B cell (primary cell): ENCODE results near the gene AOPEP. TPM values are rescaled to one million over a fixed set of nuclear protein-coding genes. Genes with fewer than 3 reads are reported as not detected.

ENCODE experiments used
- ATAC-seq: fragments of 200-7000 bp; cut with Tn5 transposase; one replicate; pipeline ENCODE4 v1.10.0; 2021; ENCODE audit warnings: low read depth, mild to moderate bottlenecking, moderate number of reproducible peaks, moderate library complexity
- CTCF ChIA-PET: fragments of 350-600 bp; sonication (Branson Sonifier 250); formaldehyde crosslinking; loops from one replicate; lab custom pipeline; 2021; ENCODE audit warnings: antibody characterized with exemption, inconsistent platforms; lab: Charles Lee
- POLR2A ChIA-PET: fragments of 350-600 bp; sonication (Branson Sonifier 250); formaldehyde crosslinking; loops from one replicate; lab custom pipeline; 2021; ENCODE audit warnings: antibody characterized with exemption; lab: Charles Lee
- DNase-seq: peaks from one replicate; pipeline ENCODE4 v3.0.0; 2013
- H2AFZ ChIP-seq: 2 replicates; pipeline ENCODE4 v1.6.1; 2012; ENCODE audit warnings: mild to moderate bottlenecking, low read depth, low read length; ENCODE audit not compliant: insufficient read depth, poor library complexity, severe bottlenecking
- H3K27ac ChIP-seq, 2 donors: 1 replicate in 1 of 2; 2 replicates in 1 of 2; pipeline ENCODE4 v1.5.1; 2012 to 2013; ENCODE audit warnings: low read length in 2 of 2, mild to moderate bottlenecking in 2 of 2, moderate library complexity in 1 of 2
- H3K27me3 ChIP-seq, 4 experiments: fragments of 200-600 bp in 1 of 4; sonication (generic) in 1 of 4; replicated peaks in 1 of 4; 1 replicate in 2 of 4; 2 replicates in 2 of 4; pipeline versions ENCODE4 v1.6.1 to v1.7.0; 2013 to 2016; ENCODE audit warnings: low read length in 3 of 4, mild to moderate bottlenecking in 2 of 4, mixed read lengths in 1 of 4, moderate library complexity in 1 of 4; ENCODE audit not compliant: insufficient read depth in 4 of 4, control insufficient read depth in 3 of 4; ENCODE audit errors: control extremely low read depth in 1 of 4
- H3K36me3 ChIP-seq, 2 experiments: replicated peaks in 1 of 2; 1 replicate in 1 of 2; 2 replicates in 1 of 2; pipeline versions ENCODE4 v1.6.1 to v1.7.1; 2013; ENCODE audit warnings: low read length in 1 of 2; ENCODE audit not compliant: insufficient read depth in 2 of 2, control insufficient read depth in 1 of 2; ENCODE audit errors: control extremely low read depth in 1 of 2, extremely low read depth in 1 of 2
- H3K4me1 ChIP-seq, 2 donors: fragments of 200-600 bp in 1 of 2; sonication (generic) in 1 of 2; 1 replicate in 1 of 2; 2 replicates in 1 of 2; pipeline versions ENCODE4 v1.5.1 to v1.6.1; 2013 to 2017; ENCODE audit warnings: low read length in 2 of 2; ENCODE audit not compliant: control insufficient read depth in 2 of 2, insufficient read depth in 2 of 2
- H3K4me2 ChIP-seq: replicated peaks from 2 replicates; pipeline ENCODE3; 2012; ENCODE audit warnings: mild to moderate bottlenecking, low read depth, low read length; ENCODE audit not compliant: poor library complexity, severe bottlenecking
- H3K4me3 ChIP-seq, 5 experiments: fragments of 200-600 bp in 1 of 5; sonication (generic) in 1 of 5; 1 replicate in 3 of 5; 2 replicates in 2 of 5; pipeline versions ENCODE4 v1.5.1 to v1.7.0; 2011 to 2016; ENCODE audit warnings: low read length in 4 of 5, mild to moderate bottlenecking in 4 of 5, low read depth in 2 of 5, control low read depth in 1 of 5, moderate library complexity in 1 of 5; ENCODE audit not compliant: insufficient read depth in 1 of 5; ENCODE audit errors: control extremely low read depth in 1 of 5, extremely low read depth in 1 of 5
- H3K79me2 ChIP-seq: fragments of 200-600 bp; sonication (generic); one replicate; pipeline ENCODE4 v1.6.0; 2016; ENCODE audit warnings: low read length; ENCODE audit not compliant: control insufficient read depth, insufficient read depth
- H3K9ac ChIP-seq: fragments of 200-600 bp; sonication (generic); 2 replicates; pipeline ENCODE4 v1.6.1; 2017; ENCODE audit warnings: mild to moderate bottlenecking, low read length, moderate library complexity
- H3K9me3 ChIP-seq, 3 donors: one replicate each; pipeline versions ENCODE4 v1.6.1 to v1.7.1; 2013; ENCODE audit warnings: low read length in 2 of 3; ENCODE audit not compliant: control insufficient read depth in 2 of 3, insufficient read depth in 1 of 3; ENCODE audit errors: control extremely low read depth in 1 of 3
- H4K20me1 ChIP-seq: 2 replicates; pipeline ENCODE4 v1.6.0; 2012; ENCODE audit warnings: mild to moderate bottlenecking, low read length; ENCODE audit not compliant: insufficient read depth, control insufficient read depth, poor library complexity, severe bottlenecking
- H3K27ac Mint-ChIP-seq: one replicate; pipeline ENCODE4 v1.8.0; 2021; ENCODE audit warnings: mixed read lengths
- H3K27me3 Mint-ChIP-seq: one replicate; pipeline ENCODE4 v1.8.0; 2021; ENCODE audit warnings: mixed read lengths
- H3K4me1 Mint-ChIP-seq: one replicate; pipeline ENCODE4 v1.8.0; 2021; ENCODE audit warnings: mixed read lengths
- H3K4me3 Mint-ChIP-seq: one replicate; pipeline ENCODE4 v1.8.0; 2021; ENCODE audit warnings: mixed read lengths
- H3K9me3 Mint-ChIP-seq: one replicate; pipeline ENCODE4 v1.8.0; 2022; ENCODE audit warnings: mixed read lengths; ENCODE audit not compliant: insufficient read depth
- CTCF ChIP-seq: fragments of 200-600 bp; IDR thresholded peaks from one replicate; pipeline ENCODE4 v1.8.0; 2022; ENCODE audit warnings: antibody characterized with exemption, mild to moderate bottlenecking
- EZH2 ChIP-seq: IDR thresholded peaks from 2 replicates; pipeline ENCODE4 v1.6.1; 2012; ENCODE audit warnings: borderline replicate concordance, low read depth, mild to moderate bottlenecking, moderate library complexity, low read length; ENCODE audit not compliant: insufficient read depth, poor library complexity, severe bottlenecking
- WGBS: methylation state at CpG from one replicate; pipeline ENCODE4 v1.1.5; 2013; ENCODE audit warnings: missing lambda C conversion rate; ENCODE audit not compliant: insufficient coverage; 5-methylcytosine and 5-hydroxymethylcytosine counted together
- intact Hi-C: fragments of 100-400 bp; cut with micrococcal nuclease; formaldehyde crosslinking; loops from one replicate; pipeline ENCODE4 v1.10.0; 2022
- polyA plus RNA-seq: library from polyadenylated mRNA; depleted of rRNA; stranded (reverse); fragments of >200 nt; gene quantifications from 2 replicates; pipeline ENCODE4 v1.2.3, GENCODE V29; 2012
- total RNA-seq, 2 donors: library from RNA; stranded (reverse); fragments of 120-200 nt in 1 of 2; gene quantifications; 1 replicate in 1 of 2; 2 replicates in 1 of 2; pipeline versions ENCODE4 v1.2.3 to v1.2.4, GENCODE V29; 2013 to 2022

Gene AOPEP
- total and polyA plus RNA-seq, 2 donors (not counting 1 experiment from before 2014, with no cell fraction given) = 5.1 to 35.8 TPM

DNA sequence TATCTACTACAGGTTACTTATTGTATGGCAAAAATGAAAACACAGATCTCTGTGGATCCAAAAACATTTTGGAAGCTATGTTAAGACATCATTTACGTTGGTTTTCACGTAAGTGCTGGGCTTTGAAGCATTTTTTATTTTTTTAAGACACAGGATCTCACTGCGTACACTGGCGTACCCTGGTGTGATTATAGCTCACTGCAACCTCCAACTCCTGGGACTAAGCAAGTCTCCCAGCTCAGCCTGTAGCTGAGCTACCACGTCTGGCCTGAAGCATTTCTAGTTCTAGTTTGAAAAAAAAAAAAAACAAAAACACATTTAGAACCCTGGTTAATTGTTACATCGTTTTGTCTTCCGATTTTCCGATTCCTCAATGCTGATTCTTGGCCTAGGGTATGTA, 131.3 kb downstream of the AOPEP start:
- POLR2A ChIA-PET = no interaction called here
- TF ChIP-seq EZH2 (no peak), CTCF (no peak)
- Histone ChIP-seq H3K4me2 (no peak overlapping the region), H2AFZ (no peak overlapping the region), H3K27me3 (no peaks in the 10 kb centered on the region), H3K27ac (no peak overlapping the region), H3K9me3 (peaks cover 0 to 6% (median 4%) of the 10 kb centered on the region in 3 donors), H3K9ac (no peak overlapping the region), H3K79me2 (peaks cover 10% of the 10 kb centered on the region), H3K4me3 (no peak overlapping the region), H4K20me1 (no peaks in the 10 kb centered on the region), H3K4me1 (peaks cover 25 to 26% of the 10 kb centered on the region in 2 donors), H3K36me3 (no peaks in the 10 kb centered on the region)
- no peak overlapping the region for H3K4me3 Mint-ChIP-seq
- H3K27me3 Mint-ChIP-seq = no peaks in the 10 kb centered on the region
- ATAC-seq (no peak), DNase-seq (no peak)
- 99% methylated on average over 7 of the region's 8 CpGs for WGBS
- CTCF ChIA-PET = interaction anchor here (2.7 kb wide), 1 partner anchor 176 kb away, joined by 8 read pairs; no protein-coding TSS in a partner anchor
- H3K4me1 Mint-ChIP-seq = peaks cover 39% of the 10 kb centered on the region
- no peak overlapping the region for H3K27ac Mint-ChIP-seq
- H3K9me3 Mint-ChIP-seq = no peaks in the 10 kb centered on the region
- intact Hi-C loops = no loop called here

DNA sequence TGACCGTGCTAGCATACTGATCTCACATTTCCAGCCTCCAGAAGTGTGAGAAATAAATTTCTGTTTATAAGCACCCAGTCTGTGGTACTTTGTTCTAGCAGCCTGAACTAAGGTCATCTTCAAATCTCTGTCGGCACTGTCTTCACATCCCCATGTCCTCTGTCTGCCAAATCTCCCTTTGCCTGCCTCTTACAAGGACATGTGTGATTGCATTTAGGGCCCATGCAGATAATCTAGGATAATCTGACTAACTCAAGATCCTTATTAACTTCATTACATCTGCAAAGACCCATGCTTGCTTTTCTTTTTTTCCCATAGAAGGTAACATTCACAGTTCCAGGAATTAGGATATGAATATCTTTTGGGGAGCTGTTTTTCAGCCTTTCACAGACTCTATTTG, 132.7 kb downstream of the AOPEP start:
- WGBS = 100% methylated on average over 1 of the region's 2 CpGs
- intact Hi-C loops = no loop called here
- POLR2A ChIA-PET = interaction anchor here (0.6 kb wide), 1 partner anchor 24 kb away, joined by 4 read pairs; no protein-coding TSS in a partner anchor
- Mint-ChIP-seq H3K4me3 (no peak overlapping the region), H3K4me1 (peaks cover 42% of the 10 kb centered on the region), H3K27ac (no peak overlapping the region), H3K27me3 (no peaks in the 10 kb centered on the region), H3K9me3 (no peaks in the 10 kb centered on the region)
- Histone ChIP-seq H3K4me3 (no peak overlapping the region), H3K4me1 (peaks cover 25 to 26% of the 10 kb centered on the region in 2 donors), H3K9ac (no peak overlapping the region), H3K27ac (no peak overlapping the region), H4K20me1 (no peaks in the 10 kb centered on the region), H3K4me2 (no peak overlapping the region), H2AFZ (no peak overlapping the region), H3K36me3 (no peaks in the 10 kb centered on the region), H3K79me2 (peaks cover 10% of the 10 kb centered on the region), H3K27me3 (no peaks in the 10 kb centered on the region), H3K9me3 (peaks cover 0 to 6% (median 4%) of the 10 kb centered on the region in 3 donors)
- CTCF ChIA-PET = no interaction called here
- DNase-seq (no peak), ATAC-seq (no peak)
- TF ChIP-seq EZH2 (no peak), CTCF (no peak)
